Measurements from ENCODE around the gene C16orf54. TPM values are rescaled to one million over a fixed set of nuclear protein-coding genes. Genes with fewer than 3 reads are reported as not detected.

C16orf54 gene
- total and polyA plus RNA-seq, 2 donors (not counting 3 experiments of a cell fraction or from before 2014, with no cell fraction given): not detected

- no peaks in the 10 kb centered on the region for H3K9me1 ChIP-seq (replicated peaks; ENCODE audit: control insufficient read depth, extremely low read depth, insufficient read depth, low read length)
- DNase-seq (ENCODE audit: low read depth, low spot score) (no peak), FAIRE-seq (no peak)
- intact Hi-C loops (cut with micrococcal nuclease): no loop called here
- no peak overlapping the region for H2AFZ ChIP-seq (ENCODE audit: low read depth, low read length)
- H3K79me2 ChIP-seq (ENCODE audit: control insufficient read depth, insufficient read depth, low read length): no peaks in the 10 kb centered on the region
- no peak for TF ChIP-seq GATA2 (IDR thresholded peaks at IDR 0.05; ENCODE audit: insufficient read depth, insufficient read length, low read depth, low read length)
- no peak for TF ChIP-seq EZH2 (IDR thresholded peaks at IDR 0.05; ENCODE audit: borderline replicate concordance, low read depth, low read length, severe bottlenecking)
- TF ChIP-seq POLR2AphosphoS5 (IDR thresholded peaks at IDR 0.05; ENCODE audit: insufficient read depth, low read depth, low read length): no peak
- no peak for TF ChIP-seq CTCF (IDR thresholded peaks at IDR 0.05; ENCODE audit: extremely low read depth in 1 of 2, insufficient read depth in 1 of 2, low read depth in 1 of 2, low read length in 2 of 2)
- no peak for TF ChIP-seq FOS (IDR thresholded peaks at IDR 0.05; ENCODE audit: borderline replicate concordance, insufficient read depth, low read length)
- TF ChIP-seq JUN (IDR thresholded peaks at IDR 0.05; ENCODE audit: borderline replicate concordance, insufficient read depth, insufficient read length, low read depth): no peak
- no peak for TF ChIP-seq MYC (IDR thresholded peaks at IDR 0.05; ENCODE audit: low read depth, low read length)
- TF ChIP-seq POLR2A (IDR thresholded peaks at IDR 0.05; ENCODE audit: low read depth, low read length): no peak
- no peak for TF ChIP-seq MAX (IDR thresholded peaks at IDR 0.05; ENCODE audit: insufficient read depth, insufficient read length)
- H3K36me3 ChIP-seq (ENCODE audit: control insufficient read depth in 2 of 2, extremely low read depth in 1 of 2, insufficient read depth in 2 of 2, low read length in 2 of 2): no peaks in the 10 kb centered on the region
- H3K27me3 ChIP-seq (ENCODE audit: control insufficient read depth in 2 of 2, insufficient read depth in 2 of 2, low read length in 2 of 2): peaks cover 0 to 1% of the 10 kb centered on the region in 2 experiments
- dilution Hi-C loops (cut with MboI; ENCODE audit: extremely low pct_ligation_motif_present, low sequenced_read_pairs): no loop called here
- CTCF ChIA-PET: interaction anchor here (4.0 kb wide), 1 partner anchor 25 kb away, joined by 76 read pairs; no protein-coding TSS in a partner anchor
- H3K4me2 ChIP-seq (ENCODE audit: insufficient read depth, low read length): no peak overlapping the region
- BruUV-seq (replicated peaks): no TSS peak
- H3K9ac ChIP-seq (replicated peaks; ENCODE audit: extremely low read depth, insufficient read depth, low read length): no peak overlapping the region
- H3K4me3 ChIP-seq (replicated peaks in 1 of 3; ENCODE audit: insufficient read depth in 1 of 3, low read depth in 1 of 3, low read length in 3 of 3): no peak overlapping the region
- peaks cover 3% of the 10 kb centered on the region for H3K4me1 ChIP-seq (ENCODE audit: control insufficient read depth, extremely low read depth, insufficient read depth, low read length)
- no peaks in the 10 kb centered on the region for H3K9me3 ChIP-seq (replicated peaks; ENCODE audit: control insufficient read depth, insufficient read depth, low read length)
- POLR2A ChIA-PET: no interaction called here
- no peak overlapping the region for H3K27ac ChIP-seq (ENCODE audit: insufficient read depth, low read depth, low read length)
- H4K20me1 ChIP-seq (replicated peaks; ENCODE audit: control insufficient read depth, extremely low read depth, insufficient read depth, low read length): no peaks in the 10 kb centered on the region
Observed at GRCh38 chr16:29697391-29697790, 48.4 kb downstream of the C16orf54 start.
